B cell (primary cell): Measurements from ENCODE around the gene ALMS1.
"Not testable (repeated sequence)": the region's sequence is repeated elsewhere in the genome, so short reads cannot be mapped to it uniquely, and the experiment has no call there.

Source experiments
- EZH2 ChIP-seq: IDR thresholded peaks from 2 replicates; pipeline ENCODE4 v1.6.1; 2012; ENCODE audit warnings: borderline replicate concordance, low read depth, mild to moderate bottlenecking, moderate library complexity, low read length; ENCODE audit not compliant: insufficient read depth, poor library complexity, severe bottlenecking
- TF ChIP-seq, protein P1 (sequence below): fragments of 200-600 bp; IDR thresholded peaks from one replicate; pipeline ENCODE4 v1.8.0; 2022; ENCODE audit warnings: antibody characterized with exemption, mild to moderate bottlenecking

DNA sequence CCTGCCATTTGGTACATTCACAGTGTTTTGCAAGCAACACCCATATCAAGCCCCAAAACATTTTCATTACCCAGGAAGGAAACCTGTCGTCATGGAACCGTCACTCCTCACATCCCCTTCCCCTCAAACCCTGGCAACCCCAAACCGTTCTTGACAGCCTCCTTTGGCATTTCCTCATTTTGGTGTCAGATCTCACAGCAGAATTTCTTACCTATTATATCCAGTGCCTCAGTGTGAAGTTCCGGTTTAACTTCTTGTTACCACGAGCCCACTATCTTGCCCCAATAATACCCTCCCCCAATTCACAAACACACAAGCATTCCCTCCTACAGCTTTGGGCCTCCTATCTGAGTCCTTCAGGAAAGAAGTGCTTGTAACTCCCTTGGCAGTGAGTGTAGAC is 240.6 kb downstream of the ALMS1 start:
- TF ChIP-seq, protein P1, sequence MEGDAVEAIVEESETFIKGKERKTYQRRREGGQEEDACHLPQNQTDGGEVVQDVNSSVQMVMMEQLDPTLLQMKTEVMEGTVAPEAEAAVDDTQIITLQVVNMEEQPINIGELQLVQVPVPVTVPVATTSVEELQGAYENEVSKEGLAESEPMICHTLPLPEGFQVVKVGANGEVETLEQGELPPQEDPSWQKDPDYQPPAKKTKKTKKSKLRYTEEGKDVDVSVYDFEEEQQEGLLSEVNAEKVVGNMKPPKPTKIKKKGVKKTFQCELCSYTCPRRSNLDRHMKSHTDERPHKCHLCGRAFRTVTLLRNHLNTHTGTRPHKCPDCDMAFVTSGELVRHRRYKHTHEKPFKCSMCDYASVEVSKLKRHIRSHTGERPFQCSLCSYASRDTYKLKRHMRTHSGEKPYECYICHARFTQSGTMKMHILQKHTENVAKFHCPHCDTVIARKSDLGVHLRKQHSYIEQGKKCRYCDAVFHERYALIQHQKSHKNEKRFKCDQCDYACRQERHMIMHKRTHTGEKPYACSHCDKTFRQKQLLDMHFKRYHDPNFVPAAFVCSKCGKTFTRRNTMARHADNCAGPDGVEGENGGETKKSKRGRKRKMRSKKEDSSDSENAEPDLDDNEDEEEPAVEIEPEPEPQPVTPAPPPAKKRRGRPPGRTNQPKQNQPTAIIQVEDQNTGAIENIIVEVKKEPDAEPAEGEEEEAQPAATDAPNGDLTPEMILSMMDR, result not testable (repeated sequence)
- not testable (repeated sequence) for TF ChIP-seq EZH2
